MM.1S (cell line): ENCODE measurements around the gene ZYX.

Source experiments
- CTCF ChIP-seq: fragments of 300-600 bp; sonication (generic); IDR thresholded peaks from 2 replicates; pipeline ENCODE4 v1.5.1; 2016; ENCODE audit warnings: antibody characterized with exemption, low read length, mixed read lengths
- EZH2phosphoT487 ChIP-seq: fragments of 300-600 bp; sonication (generic); IDR thresholded peaks from 2 replicates; pipeline ENCODE4 v1.6.1; 2018; ENCODE audit warnings: antibody characterized with exemption, low read length

DNA sequence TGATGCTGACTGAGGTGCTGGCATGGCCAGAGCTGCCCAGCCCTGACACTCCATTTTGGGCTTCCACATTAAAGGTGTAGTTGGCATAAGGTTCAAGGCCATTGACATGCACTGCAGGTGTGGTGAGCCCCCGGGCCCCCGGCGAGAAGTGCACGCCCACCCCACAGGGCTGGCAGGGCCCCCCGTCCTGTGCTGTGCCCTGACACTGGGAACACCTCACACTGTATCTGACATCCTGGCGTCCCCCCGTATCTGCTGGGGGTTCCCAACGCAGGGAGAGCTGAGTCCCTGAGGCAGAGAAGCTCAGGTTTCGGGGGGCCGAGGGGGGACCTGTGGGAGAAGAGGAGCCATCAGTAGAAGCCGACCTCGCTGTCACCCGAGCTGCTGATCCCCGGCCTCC lies 17.5 kb downstream of the ZYX start:
- TF ChIP-seq CTCF (no peak), EZH2phosphoT487 (no peak)
